ENCODE data around the gene CCNQ. TPM values are rescaled to one million over a fixed set of nuclear protein-coding genes. Genes with fewer than 3 reads are reported as not detected.

The CCNQ gene
- total RNA-seq, 1 donor, result 38.9 TPM

GRCh38 chrX:153596981-153597750 lies 1.8 kb downstream of the CCNQ start:
- no peak for DNase-seq (ENCODE audit: low read depth)
- no peak overlapping the region for H3K4me3 ChIP-seq (ENCODE audit: low read depth, low read length)
- no peak for TF ChIP-seq CTCF (IDR thresholded peaks at IDR 0.05; ENCODE audit: insufficient read depth, low read depth, low read length)

GRCh38 chrX:153595859-153596857 lies 2.8 kb downstream of the CCNQ start:
- no peak for DNase-seq (ENCODE audit: low read depth)
- H3K4me3 ChIP-seq (ENCODE audit: low read depth, low read length), result no peak overlapping the region
- no peak for TF ChIP-seq CTCF (IDR thresholded peaks at IDR 0.05; ENCODE audit: insufficient read depth, low read depth, low read length)

- no peak for TF ChIP-seq CTCF (IDR thresholded peaks at IDR 0.05; ENCODE audit: insufficient read depth, low read depth, low read length)
- no peak for DNase-seq (ENCODE audit: low read depth)
- H3K4me3 ChIP-seq (ENCODE audit: low read depth, low read length), result no peak overlapping the region
Observed at GRCh38 chrX:153595387-153595786, 3.6 kb downstream of the CCNQ start.

DNA sequence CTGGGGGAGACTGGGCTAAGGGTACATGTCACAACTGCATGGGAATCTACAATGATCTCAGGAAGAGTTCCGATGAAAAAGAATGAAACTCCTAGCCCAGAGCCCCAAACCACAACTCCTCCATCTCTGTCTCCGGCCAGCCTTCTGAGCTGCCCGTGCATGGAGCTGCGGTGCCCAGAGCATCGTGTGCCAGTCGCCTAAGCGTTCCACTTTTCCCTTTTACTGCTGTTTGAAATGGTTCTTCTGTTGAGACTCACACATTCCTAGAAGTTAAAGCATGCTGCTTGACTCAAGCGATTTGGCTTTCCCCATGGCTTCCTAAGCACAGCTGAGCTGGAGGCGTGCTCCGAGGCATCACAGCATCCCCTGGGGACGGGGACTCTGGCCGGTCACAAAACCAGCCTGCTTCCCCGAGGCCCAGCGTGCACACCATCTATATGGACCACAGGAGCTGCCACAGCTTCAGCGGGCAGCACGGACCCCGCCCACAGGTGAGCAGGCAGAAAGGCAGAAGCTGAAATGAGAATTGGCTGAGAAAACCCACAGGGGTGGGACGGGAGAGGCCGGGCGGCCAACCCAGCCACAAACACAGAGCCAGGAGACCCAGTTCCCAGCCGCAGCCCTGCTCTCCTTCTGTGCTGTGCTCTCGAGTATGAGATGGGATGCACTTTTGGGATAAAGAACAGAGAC lies 5.0 kb downstream of the CCNQ start:
- TF ChIP-seq CTCF (IDR thresholded peaks at IDR 0.05; ENCODE audit: insufficient read depth, low read depth, low read length), result no peak
- DNase-seq (ENCODE audit: low read depth), result no peak

GRCh38 chrX:153592966-153593688 lies 5.8 kb downstream of the CCNQ start:
- no peak overlapping the region for H3K4me3 ChIP-seq (ENCODE audit: low read depth, low read length)
- TF ChIP-seq CTCF (IDR thresholded peaks at IDR 0.05; ENCODE audit: insufficient read depth, low read depth, low read length), result no peak
- DNase-seq (ENCODE audit: low read depth), result no peak

More for the DNA sequence above, 5.0 kb downstream of the CCNQ start:
- no peak overlapping the region for H3K4me3 ChIP-seq (ENCODE audit: low read depth, low read length)

All from fibroblast of villous mesenchyme (primary cell).